ENCODE results near the gene MRPL27.

Gene MRPL27

DNA sequence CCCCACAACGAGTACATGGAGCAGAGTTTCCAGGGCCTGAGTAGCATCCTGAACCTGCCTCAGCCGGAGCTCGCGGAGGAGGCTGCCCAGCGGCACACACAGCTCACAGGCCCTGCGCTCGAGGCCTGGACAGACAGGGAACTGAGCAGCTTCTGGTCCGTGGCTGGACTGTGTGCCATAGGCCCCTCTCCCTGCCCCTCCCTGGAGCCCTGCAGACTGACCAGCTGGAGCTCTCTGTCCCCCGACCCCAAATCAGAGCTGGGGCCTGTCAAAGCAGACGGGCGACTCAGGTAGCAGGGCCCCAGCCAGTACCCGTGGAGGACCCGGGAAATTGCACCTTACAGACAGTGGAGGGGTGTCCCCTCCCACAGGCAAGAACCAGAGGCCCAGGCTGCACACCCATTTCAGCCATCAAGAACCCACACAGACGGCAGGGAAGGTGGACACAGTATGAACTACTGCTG is 13.0 kb downstream of the MRPL27 start:
- Histone ChIP-seq H3K4me2 (ENCODE audit: low read depth, low read length, poor library complexity, severe bottlenecking) (no peak overlapping the region), H2AFZ (ENCODE audit: low read length) (no peak overlapping the region), H3F3A (ENCODE audit: low read depth) (no peaks in the 10 kb centered on the region), H3K27me3 (ENCODE audit: insufficient read depth, low read length, poor library complexity, severe bottlenecking) (no peaks in the 10 kb centered on the region), H3K79me2 (ENCODE audit: insufficient read depth, low read length) (no peaks in the 10 kb centered on the region), H3K4me1 (ENCODE audit: insufficient read depth, low read length, poor library complexity, severe bottlenecking) (no peaks in the 10 kb centered on the region), H3K9ac (ENCODE audit: low read depth, low read length, poor library complexity, severe bottlenecking) (no peak overlapping the region), H4K20me1 (ENCODE audit: insufficient read depth, low read length, poor library complexity, severe bottlenecking) (no peaks in the 10 kb centered on the region), H3K36me3 (ENCODE audit: insufficient read depth, low read length) (peaks cover 38% of the 10 kb centered on the region; the same call in 1 of the 2 replicates), H3K4me3 (ENCODE audit: low read length, poor library complexity, severe bottlenecking) (no peak overlapping the region), H3K9me3 (ENCODE audit: insufficient read depth, low read depth, low read length) (no peaks in the 10 kb centered on the region), H3K9me2 (replicated peaks; ENCODE audit: low read depth, low read length) (no peaks in the 10 kb centered on the region)
- TF ChIP-seq, protein P1, sequence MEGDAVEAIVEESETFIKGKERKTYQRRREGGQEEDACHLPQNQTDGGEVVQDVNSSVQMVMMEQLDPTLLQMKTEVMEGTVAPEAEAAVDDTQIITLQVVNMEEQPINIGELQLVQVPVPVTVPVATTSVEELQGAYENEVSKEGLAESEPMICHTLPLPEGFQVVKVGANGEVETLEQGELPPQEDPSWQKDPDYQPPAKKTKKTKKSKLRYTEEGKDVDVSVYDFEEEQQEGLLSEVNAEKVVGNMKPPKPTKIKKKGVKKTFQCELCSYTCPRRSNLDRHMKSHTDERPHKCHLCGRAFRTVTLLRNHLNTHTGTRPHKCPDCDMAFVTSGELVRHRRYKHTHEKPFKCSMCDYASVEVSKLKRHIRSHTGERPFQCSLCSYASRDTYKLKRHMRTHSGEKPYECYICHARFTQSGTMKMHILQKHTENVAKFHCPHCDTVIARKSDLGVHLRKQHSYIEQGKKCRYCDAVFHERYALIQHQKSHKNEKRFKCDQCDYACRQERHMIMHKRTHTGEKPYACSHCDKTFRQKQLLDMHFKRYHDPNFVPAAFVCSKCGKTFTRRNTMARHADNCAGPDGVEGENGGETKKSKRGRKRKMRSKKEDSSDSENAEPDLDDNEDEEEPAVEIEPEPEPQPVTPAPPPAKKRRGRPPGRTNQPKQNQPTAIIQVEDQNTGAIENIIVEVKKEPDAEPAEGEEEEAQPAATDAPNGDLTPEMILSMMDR (conservative IDR thresholded peaks at IDR 0.05; ENCODE audit: low read length) = no peak
- no peak for TF ChIP-seq EZH2phosphoT487 (IDR thresholded peaks at IDR 0.05; ENCODE audit: borderline replicate concordance)

DNA sequence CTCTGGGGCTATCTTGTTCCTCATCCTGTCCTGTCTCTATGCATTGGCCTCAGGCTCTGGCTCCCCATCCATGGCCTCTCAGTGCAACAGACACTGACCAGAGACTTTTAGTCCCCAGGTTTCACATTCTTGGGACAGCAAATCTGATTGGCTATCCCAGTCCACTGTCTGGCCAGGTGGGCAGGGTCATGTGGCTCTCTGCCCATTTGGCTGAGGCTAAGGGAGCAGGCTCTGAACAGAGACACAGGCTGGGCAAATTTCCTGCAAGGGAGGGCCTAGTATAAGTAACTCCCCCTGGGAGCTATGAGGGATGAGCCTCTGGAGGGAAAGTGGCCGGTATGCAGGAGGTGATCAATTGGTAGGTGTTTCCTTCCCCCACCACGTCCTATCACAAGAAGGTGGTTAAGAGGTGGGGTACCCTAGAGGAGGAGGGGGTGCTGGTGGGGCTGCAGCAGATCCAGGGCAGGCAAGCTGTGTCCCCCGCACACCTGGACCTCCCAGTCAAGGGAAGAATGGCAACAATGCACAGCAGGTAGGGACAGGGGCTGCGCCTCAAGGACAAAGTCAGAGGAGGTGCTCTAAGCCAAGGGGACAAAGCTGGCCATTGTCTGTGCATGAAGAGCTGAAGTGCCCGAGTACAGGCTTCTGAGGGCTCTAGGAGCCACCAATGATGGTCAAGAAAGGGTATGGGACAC is 13.8 kb downstream of the MRPL27 start:
- TF ChIP-seq EZH2phosphoT487 (IDR thresholded peaks at IDR 0.05; ENCODE audit: borderline replicate concordance) = no peak
- TF ChIP-seq, protein P1 (conservative IDR thresholded peaks at IDR 0.05; ENCODE audit: low read length) = no peak
- no peaks in the 10 kb centered on the region for H3K9me3 ChIP-seq (ENCODE audit: insufficient read depth, low read depth, low read length)
- H3K9me2 ChIP-seq (replicated peaks; ENCODE audit: low read depth, low read length) = no peaks in the 10 kb centered on the region
- H3F3A ChIP-seq (ENCODE audit: low read depth) = no peaks in the 10 kb centered on the region
- no peaks in the 10 kb centered on the region for H4K20me1 ChIP-seq (ENCODE audit: insufficient read depth, low read length, poor library complexity, severe bottlenecking)
- H2AFZ ChIP-seq (ENCODE audit: low read length) = no peak overlapping the region
- H3K4me3 ChIP-seq (ENCODE audit: low read length, poor library complexity, severe bottlenecking) = no peak overlapping the region
- no peak overlapping the region for H3K4me2 ChIP-seq (ENCODE audit: low read depth, low read length, poor library complexity, severe bottlenecking)
- H3K9ac ChIP-seq (ENCODE audit: low read depth, low read length, poor library complexity, severe bottlenecking) = no peak overlapping the region
- H3K4me1 ChIP-seq (ENCODE audit: insufficient read depth, low read length, poor library complexity, severe bottlenecking) = no peaks in the 10 kb centered on the region
- H3K27me3 ChIP-seq (ENCODE audit: insufficient read depth, low read length, poor library complexity, severe bottlenecking) = no peaks in the 10 kb centered on the region
- no peaks in the 10 kb centered on the region for H3K79me2 ChIP-seq (ENCODE audit: insufficient read depth, low read length)
- peaks cover 43% of the 10 kb centered on the region; the same call in 1 of the 2 replicates for H3K36me3 ChIP-seq (ENCODE audit: insufficient read depth, low read length)

DNA sequence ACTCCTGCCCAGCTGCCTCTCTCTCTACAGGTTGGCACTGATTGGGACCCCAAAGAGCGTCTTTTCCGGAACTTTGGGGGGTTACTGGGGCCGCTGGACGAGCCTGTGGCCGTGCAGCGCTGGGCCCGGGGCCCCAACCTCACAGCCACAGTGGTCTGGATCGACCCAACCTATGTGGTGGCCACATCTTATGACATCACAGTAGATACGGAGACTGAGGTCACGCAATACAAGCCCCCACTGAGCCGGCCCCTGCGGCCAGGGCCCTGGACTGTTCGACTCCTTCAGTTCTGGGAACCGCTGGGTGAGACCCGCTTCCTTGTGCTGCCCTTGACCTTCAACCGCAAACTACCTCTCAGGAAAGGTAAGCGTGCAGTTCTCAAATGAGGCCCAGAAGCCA is 14.8 kb downstream of the MRPL27 start:
- Histone ChIP-seq H3K79me2 (ENCODE audit: insufficient read depth, low read length) (no peaks in the 10 kb centered on the region), H3K4me2 (ENCODE audit: low read depth, low read length, poor library complexity, severe bottlenecking) (no peak overlapping the region), H2AFZ (ENCODE audit: low read length) (no peak overlapping the region), H3K9me3 (ENCODE audit: insufficient read depth, low read depth, low read length) (no peaks in the 10 kb centered on the region), H3K36me3 (ENCODE audit: insufficient read depth, low read length) (peaks cover 43% of the 10 kb centered on the region; the same call in 1 of the 2 replicates), H3K9me2 (replicated peaks; ENCODE audit: low read depth, low read length) (no peaks in the 10 kb centered on the region), H3K27me3 (ENCODE audit: insufficient read depth, low read length, poor library complexity, severe bottlenecking) (no peaks in the 10 kb centered on the region), H4K20me1 (ENCODE audit: insufficient read depth, low read length, poor library complexity, severe bottlenecking) (no peaks in the 10 kb centered on the region), H3K4me3 (ENCODE audit: low read length, poor library complexity, severe bottlenecking) (no peak overlapping the region), H3F3A (ENCODE audit: low read depth) (no peaks in the 10 kb centered on the region), H3K9ac (ENCODE audit: low read depth, low read length, poor library complexity, severe bottlenecking) (no peak overlapping the region), H3K4me1 (ENCODE audit: insufficient read depth, low read length, poor library complexity, severe bottlenecking) (no peaks in the 10 kb centered on the region)
- TF ChIP-seq EZH2phosphoT487 (IDR thresholded peaks at IDR 0.05; ENCODE audit: borderline replicate concordance) = no peak
- TF ChIP-seq, protein P1 (conservative IDR thresholded peaks at IDR 0.05; ENCODE audit: low read length) = no peak
